ENCODE results near the gene G0S2. TPM values are rescaled to one million over a fixed set of nuclear protein-coding genes. Genes with fewer than 3 reads are reported as not detected.

The G0S2 gene
- total RNA-seq, 1 experiment from 2014 or later: 9.0 TPM

GRCh38 chr1:209642816-209643215 lies 32.4 kb upstream of the G0S2 start:
- H3K4me3 ChIP-seq (ENCODE audit: low read depth, low read length, poor library complexity, severe bottlenecking): no peak overlapping the region
- TF ChIP-seq EZH2 (IDR thresholded peaks at IDR 0.05; ENCODE audit: borderline replicate concordance, low read depth, low read length, poor library complexity, severe bottlenecking): no peak
- no peak for TF ChIP-seq CTCF (conservative IDR thresholded peaks at IDR 0.05; ENCODE audit: low read depth, low read length)
- no TSS peak for BruUV-seq (replicated peaks)
- no peaks in the 10 kb centered on the region for H3K9me3 ChIP-seq (ENCODE audit: low read depth, low read length, poor library complexity, severe bottlenecking)
- H3K36me3 ChIP-seq (ENCODE audit: insufficient read depth, low read length, poor library complexity, severe bottlenecking): no peaks in the 10 kb centered on the region
- H3K4me1 ChIP-seq (ENCODE audit: insufficient read depth, low read length, poor library complexity, severe bottlenecking): peaks cover 18% of the 10 kb centered on the region
- DNase-seq (ENCODE audit: low spot score): no peak
- H3K27ac ChIP-seq (ENCODE audit: low read depth, low read length, poor library complexity, severe bottlenecking): no peak overlapping the region
- intact Hi-C loops (cut with micrococcal nuclease; ENCODE audit: unreplicated experiment): no loop called here
- POLR2A ChIA-PET (ENCODE audit: low non-redundant PET): no interaction called here
- CTCF ChIA-PET: no interaction called here
- no peaks in the 10 kb centered on the region for H3K27me3 ChIP-seq (replicated peaks; ENCODE audit: insufficient read depth, low read depth, low read length, poor library complexity)

- TF ChIP-seq CTCF (conservative IDR thresholded peaks at IDR 0.05; ENCODE audit: low read depth, low read length) (no peak), EZH2 (IDR thresholded peaks at IDR 0.05; ENCODE audit: borderline replicate concordance, low read depth, low read length, poor library complexity, severe bottlenecking) (no peak)
- no TSS peak for BruUV-seq (replicated peaks)
- H3K27ac ChIP-seq (ENCODE audit: low read depth, low read length, poor library complexity, severe bottlenecking): no peak overlapping the region
- H3K27me3 ChIP-seq (replicated peaks; ENCODE audit: insufficient read depth, low read depth, low read length, poor library complexity): no peaks in the 10 kb centered on the region
- POLR2A ChIA-PET (ENCODE audit: low non-redundant PET): no interaction called here
- DNase-seq (ENCODE audit: low spot score): no peak
- no peak overlapping the region for H3K4me3 ChIP-seq (ENCODE audit: low read depth, low read length, poor library complexity, severe bottlenecking)
- H3K4me1 ChIP-seq (ENCODE audit: insufficient read depth, low read length, poor library complexity, severe bottlenecking): peaks cover 24% of the 10 kb centered on the region
- no peaks in the 10 kb centered on the region for H3K9me3 ChIP-seq (ENCODE audit: low read depth, low read length, poor library complexity, severe bottlenecking)
- no peaks in the 10 kb centered on the region for H3K36me3 ChIP-seq (ENCODE audit: insufficient read depth, low read length, poor library complexity, severe bottlenecking)
- intact Hi-C loops (cut with micrococcal nuclease; ENCODE audit: unreplicated experiment): no loop called here
- CTCF ChIA-PET: interaction anchor here (0.8 kb wide), 1 partner anchor 245 kb away, joined by 3 read pairs; no protein-coding TSS in a partner anchor
These were observed 31.8 kb upstream of the G0S2 start for GRCh38 chr1:209643285-209644020.

- no peaks in the 10 kb centered on the region for H3K9me3 ChIP-seq (ENCODE audit: low read depth, low read length, poor library complexity, severe bottlenecking)
- TF ChIP-seq EZH2 (IDR thresholded peaks at IDR 0.05; ENCODE audit: borderline replicate concordance, low read depth, low read length, poor library complexity, severe bottlenecking) (no peak), CTCF (conservative IDR thresholded peaks at IDR 0.05; ENCODE audit: low read depth, low read length) (no peak)
- no peak overlapping the region for H3K4me3 ChIP-seq (ENCODE audit: low read depth, low read length, poor library complexity, severe bottlenecking)
- no peak for DNase-seq (ENCODE audit: low spot score)
- CTCF ChIA-PET: no interaction called here
- BruUV-seq (replicated peaks): no TSS peak
- POLR2A ChIA-PET (ENCODE audit: low non-redundant PET): no interaction called here
- H3K36me3 ChIP-seq (ENCODE audit: insufficient read depth, low read length, poor library complexity, severe bottlenecking): no peaks in the 10 kb centered on the region
- H3K27me3 ChIP-seq (replicated peaks; ENCODE audit: insufficient read depth, low read depth, low read length, poor library complexity): no peaks in the 10 kb centered on the region
- intact Hi-C loops (cut with micrococcal nuclease; ENCODE audit: unreplicated experiment): no loop called here
- H3K27ac ChIP-seq (ENCODE audit: low read depth, low read length, poor library complexity, severe bottlenecking): no peak overlapping the region
- H3K4me1 ChIP-seq (ENCODE audit: insufficient read depth, low read length, poor library complexity, severe bottlenecking): peaks cover 30% of the 10 kb centered on the region
These were observed 29.4 kb upstream of the G0S2 start for GRCh38 chr1:209645574-209646452.

Measured in A673 (cell line).